Raji (cell line): Measurements from ENCODE around the gene MARK3.

Experiments
- POLR2A ChIP-seq: IDR thresholded peaks from 2 replicates; pipeline ENCODE4 v1.6.1; 2011; ENCODE audit warnings: low read depth, low read length, control low read depth; ENCODE audit not compliant: insufficient read depth

MARK3 gene

GRCh38 chr14:103474893-103475292 lies 89.7 kb downstream of the MARK3 start:
- no peak for TF ChIP-seq POLR2A

GRCh38 chr14:103476065-103476464 lies 90.8 kb downstream of the MARK3 start:
- TF ChIP-seq POLR2A: no peak

DNA sequence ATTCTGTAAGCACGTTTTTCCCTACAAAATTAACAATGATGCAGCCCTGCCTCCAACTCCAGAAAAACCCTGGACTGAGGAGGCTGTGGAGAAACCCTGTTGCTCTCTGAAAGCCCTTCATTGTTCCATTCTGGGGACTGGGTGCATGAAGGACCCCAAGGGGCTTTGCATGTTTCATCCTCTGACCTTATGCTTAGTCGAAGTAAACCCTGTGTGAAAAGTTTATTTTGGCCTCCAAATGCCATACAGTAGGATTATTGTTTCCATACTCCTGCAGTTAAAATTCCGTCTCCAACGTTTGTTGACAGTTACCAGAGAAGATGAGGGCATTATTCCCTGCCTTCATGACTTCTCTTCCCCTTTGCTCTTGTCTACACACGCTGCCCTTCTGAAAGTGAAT lies 91.4 kb downstream of the MARK3 start:
- TF ChIP-seq POLR2A: no peak

GRCh38 chr14:103480595-103480994 lies 95.4 kb downstream of the MARK3 start:
- TF ChIP-seq POLR2A: no peak

GRCh38 chr14:103483600-103483999 lies 98.4 kb downstream of the MARK3 start:
- no peak for TF ChIP-seq POLR2A

- no peak for TF ChIP-seq POLR2A
Measured at GRCh38 chr14:103485504-103485903, 100.3 kb downstream of the MARK3 start.

GRCh38 chr14:103488071-103488470 lies 102.9 kb downstream of the MARK3 start:
- no peak for TF ChIP-seq POLR2A

DNA sequence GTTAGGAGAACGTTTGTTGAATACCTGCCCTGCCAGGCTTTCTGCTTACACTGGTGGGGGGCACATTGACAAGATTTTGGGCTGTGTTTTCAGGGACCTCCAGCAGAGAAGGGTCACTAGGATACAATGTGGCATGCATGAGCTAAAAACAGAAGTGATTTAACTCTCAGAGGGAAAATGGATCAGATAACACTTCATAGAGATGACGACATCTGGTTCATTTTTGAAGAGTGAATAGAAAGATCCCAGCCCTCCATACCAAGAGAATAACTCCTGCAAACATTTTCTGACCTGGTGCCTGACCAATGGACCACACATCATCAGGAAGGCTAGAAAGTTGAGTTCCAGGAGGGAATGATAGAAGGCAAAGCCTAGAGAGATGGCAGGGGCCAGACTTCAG lies 103.7 kb downstream of the MARK3 start:
- TF ChIP-seq POLR2A: no peak

GRCh38 chr14:103489621-103490020 lies 104.4 kb downstream of the MARK3 start:
- TF ChIP-seq POLR2A: no peak

- no peak for TF ChIP-seq POLR2A
Measured at GRCh38 chr14:103491691-103492090, 106.5 kb downstream of the MARK3 start.

- TF ChIP-seq POLR2A: no peak
Measured at GRCh38 chr14:103492156-103492925, 107.1 kb downstream of the MARK3 start.

DNA sequence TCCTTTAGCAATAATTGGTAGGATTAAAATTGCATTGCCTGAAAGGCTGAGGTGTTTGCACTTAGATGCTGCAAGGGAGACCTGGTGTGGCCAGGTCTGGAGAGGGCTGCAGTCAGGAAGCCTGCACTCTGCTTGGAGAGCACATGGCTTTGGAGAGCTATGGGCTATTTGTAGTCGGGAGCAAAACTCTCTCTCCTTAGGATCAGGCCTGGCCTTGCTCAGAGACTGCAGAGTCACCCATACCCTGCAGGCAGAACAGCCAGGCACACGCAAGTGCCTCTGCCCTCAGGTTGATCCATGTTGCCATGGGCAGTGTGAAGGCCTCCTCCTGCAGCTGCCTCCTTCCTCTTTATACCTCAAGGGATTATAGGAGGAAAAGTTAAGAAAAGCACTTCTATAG lies 110.6 kb downstream of the MARK3 start:
- TF ChIP-seq POLR2A: no peak

DNA sequence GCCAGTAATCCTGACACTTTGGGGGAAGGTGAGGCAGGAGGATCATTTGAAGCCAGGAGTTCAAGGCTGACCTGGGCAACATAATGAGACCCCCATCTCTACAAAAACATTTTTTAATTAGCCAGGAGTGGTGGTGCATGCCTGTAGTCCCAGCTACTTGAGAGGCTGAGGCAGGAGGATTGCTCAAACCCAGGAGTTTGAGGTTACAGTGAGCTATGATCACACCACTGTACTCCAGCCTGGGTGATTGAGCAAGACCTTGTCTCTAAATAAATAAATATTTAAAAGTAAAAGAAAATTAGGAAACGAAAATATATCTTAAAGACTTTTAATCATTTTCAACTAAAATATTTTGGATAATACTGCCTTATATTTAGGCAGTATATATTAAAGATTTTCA lies 111.6 kb downstream of the MARK3 start:
- TF ChIP-seq POLR2A: no peak

DNA sequence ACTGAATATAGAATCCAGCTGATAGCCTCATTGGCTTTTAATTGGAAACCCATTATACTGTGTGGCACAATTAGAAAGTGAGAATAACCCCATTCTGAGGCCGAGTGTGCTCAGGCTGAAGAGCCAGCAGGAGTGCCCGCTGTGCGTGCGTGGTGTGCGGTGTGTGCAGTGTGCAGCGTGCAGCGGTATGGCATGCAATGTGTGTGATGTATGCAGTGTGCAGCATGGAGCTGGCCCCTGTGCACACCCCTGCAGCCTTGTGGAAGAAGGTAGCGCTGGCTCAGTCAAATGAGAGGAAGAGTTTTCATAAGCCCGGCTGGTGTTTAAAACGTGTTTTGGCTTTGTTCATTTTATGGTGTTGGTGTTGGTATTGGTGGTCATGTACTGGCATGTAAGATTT lies 114.5 kb downstream of the MARK3 start:
- no peak for TF ChIP-seq POLR2A

GRCh38 chr14:103500148-103500990 lies 115.2 kb downstream of the MARK3 start:
- no peak for TF ChIP-seq POLR2A
